ENCODE data around the gene NWD2.
"Not testable (repeated sequence)": the region's sequence is repeated elsewhere in the genome, so short reads cannot be mapped to it uniquely, and the experiment has no call there.

The NWD2 gene

GRCh38 chr4:37400241-37400881 lies 155.8 kb downstream of the NWD2 start:
- no peak for DNase-seq

DNA sequence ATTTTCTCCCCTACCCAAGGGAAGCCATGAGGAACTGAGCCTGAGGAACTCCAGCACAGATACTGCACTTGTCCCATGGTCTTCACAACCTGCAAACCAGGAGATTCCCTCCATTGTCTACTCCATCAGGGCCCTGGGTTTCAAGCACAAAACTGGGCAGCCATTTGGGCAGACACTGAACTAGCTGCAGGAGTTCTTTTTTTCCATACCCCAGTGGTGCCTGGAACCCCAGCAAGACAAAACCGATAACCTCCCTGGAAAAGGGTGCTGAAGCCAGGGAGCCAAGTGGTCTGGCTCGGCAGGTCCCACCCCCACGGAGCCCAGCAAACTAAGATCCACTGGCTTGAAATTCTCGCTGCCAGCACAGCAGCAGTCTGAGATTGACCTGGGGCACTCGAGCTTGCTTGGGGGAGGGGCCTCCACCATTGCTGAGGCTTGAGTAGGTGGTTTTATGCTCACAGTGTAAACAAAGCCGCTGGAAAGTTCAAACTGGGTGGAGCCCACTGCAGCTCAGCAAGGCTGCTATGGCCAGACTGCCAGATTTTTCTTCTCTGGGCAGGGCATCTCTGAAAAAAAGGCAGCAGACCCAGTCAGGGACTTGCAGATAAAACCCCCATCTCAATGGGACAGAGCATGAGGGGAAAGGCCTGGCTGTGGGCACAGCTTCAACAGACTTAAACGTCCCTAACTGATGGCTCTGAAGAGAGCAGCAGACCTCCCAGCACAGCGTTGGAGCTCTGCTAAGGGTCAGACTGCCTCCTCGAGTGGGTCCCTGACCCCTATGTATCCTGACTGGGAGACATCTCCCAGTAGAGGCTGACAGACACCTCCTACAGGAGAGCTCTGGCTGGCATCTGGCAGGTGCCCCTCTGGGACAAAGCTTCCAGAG lies 163.6 kb downstream of the NWD2 start:
- DNase-seq = not testable (repeated sequence)

GRCh38 chr4:37413612-37414011 lies 169.1 kb downstream of the NWD2 start:
- not testable (repeated sequence) for DNase-seq

DNA sequence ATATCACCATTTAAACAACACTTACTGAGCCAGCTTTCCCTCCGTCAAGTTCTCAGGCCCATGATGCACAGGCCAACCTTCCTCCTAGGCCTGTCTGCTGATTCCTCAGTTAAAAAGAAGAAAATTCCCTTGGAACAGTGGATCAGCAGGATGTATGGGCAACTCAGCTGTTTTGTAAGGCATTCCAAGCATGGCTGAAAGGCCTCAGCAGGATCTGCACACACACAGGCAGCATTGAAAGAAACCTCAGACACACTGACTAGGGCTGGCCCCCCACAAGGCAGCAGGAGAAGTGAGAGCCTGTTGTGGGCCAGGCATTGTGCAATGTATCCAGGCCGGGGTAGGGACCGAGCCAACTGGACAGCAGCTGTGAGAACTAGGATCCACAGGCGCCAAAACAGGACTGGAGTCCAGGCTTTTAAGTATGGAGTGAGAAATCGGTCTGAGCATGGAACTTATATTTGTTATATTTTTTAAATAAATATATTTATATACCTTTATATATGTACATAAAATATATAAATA lies 171.4 kb downstream of the NWD2 start:
- DNase-seq = no peak

DNA sequence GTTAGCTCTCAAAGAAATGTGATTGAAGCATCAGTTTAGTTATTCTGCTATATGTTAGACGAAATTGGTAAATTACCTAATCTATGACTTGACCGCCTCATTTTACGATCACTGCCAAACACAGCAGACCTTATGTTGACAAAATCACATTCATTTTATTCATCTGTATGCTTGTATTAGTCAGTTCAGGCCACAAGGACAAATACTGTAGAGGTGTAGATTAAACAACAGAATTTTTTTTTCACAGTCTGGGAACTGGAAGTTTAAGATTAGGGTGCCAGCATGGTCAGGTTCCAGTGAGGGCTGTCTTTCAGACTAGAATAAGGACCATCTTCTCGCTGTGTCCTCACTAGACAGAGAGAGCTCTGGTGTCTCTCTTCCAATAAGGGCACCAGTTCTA lies 177.1 kb downstream of the NWD2 start:
- DNase-seq = no peak

- DNase-seq = no peak
Observed at GRCh38 chr4:37422102-37422501, 177.6 kb downstream of the NWD2 start.

- DNase-seq = no peak
Observed at GRCh38 chr4:37422638-37423037, 178.1 kb downstream of the NWD2 start.

DNA sequence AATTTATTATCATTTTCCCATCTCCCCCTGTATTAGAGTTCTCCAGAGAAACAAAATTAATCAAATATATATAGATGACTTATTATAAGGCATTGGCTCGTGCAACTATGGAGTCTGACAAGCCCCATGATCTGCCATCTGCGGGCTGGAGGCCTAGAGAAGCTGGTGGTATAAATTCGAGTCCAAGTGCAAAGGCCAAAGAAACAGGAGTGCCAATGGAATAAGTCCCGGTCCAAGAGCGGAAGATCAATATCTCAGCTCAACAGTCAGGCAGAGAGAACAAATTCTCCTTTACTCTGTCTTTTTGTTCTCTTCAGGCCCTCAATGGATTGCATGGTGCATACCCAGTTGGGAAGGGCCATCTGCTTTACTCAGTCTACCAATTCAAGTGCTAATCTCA lies 178.8 kb downstream of the NWD2 start:
- DNase-seq = no peak

GRCh38 chr4:37424753-37425152 lies 180.2 kb downstream of the NWD2 start:
- no peak for DNase-seq

- no peak for DNase-seq
Observed at GRCh38 chr4:37425857-37426256, 181.3 kb downstream of the NWD2 start.

- DNase-seq = no peak
Observed at GRCh38 chr4:37427193-37427592, 182.7 kb downstream of the NWD2 start.

- no peak for DNase-seq
Observed at GRCh38 chr4:37429906-37430305, 185.4 kb downstream of the NWD2 start.

- DNase-seq = no peak
Observed at GRCh38 chr4:37430718-37431416, 186.3 kb downstream of the NWD2 start.

DNA sequence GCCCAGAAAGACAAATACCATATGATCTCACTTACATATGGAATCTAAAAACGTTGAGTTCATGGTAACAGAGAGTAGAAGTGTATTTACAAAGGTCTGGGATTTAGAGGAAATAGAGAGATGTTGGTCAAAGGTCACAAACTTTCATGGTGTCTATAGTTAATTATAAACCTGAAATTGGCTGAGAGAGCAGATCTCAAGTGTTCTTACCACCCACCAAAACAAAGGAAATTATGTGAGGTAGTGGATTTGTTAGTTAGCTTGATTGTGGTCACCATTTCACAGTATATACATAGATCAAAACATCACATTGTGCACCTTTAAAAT lies 186.8 kb downstream of the NWD2 start:
- DNase-seq = no peak

DNA sequence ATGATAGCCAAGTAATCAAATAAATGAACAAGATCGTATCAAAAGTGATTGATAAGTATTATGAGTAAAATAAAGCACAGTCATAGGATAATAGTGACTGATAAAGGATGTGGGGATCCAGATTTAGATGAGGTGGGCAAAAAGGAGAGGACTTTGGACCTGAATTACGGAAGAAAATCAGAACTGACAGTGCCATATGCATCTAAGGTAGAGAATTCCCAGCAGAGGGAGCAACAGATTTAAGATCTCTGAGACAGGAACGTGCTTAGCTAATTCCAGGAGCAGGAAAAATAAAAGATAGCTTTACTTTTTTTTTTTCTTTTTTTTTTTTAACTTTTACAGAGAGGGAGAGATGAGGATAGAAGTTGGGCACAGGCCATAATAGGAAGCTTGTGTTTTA lies 189.9 kb downstream of the NWD2 start:
- DNase-seq = no peak

GRCh38 chr4:37436546-37436945 lies 192.0 kb downstream of the NWD2 start:
- no peak for DNase-seq

- no peak for DNase-seq
Observed at GRCh38 chr4:37437163-37437562, 192.6 kb downstream of the NWD2 start.

DNA sequence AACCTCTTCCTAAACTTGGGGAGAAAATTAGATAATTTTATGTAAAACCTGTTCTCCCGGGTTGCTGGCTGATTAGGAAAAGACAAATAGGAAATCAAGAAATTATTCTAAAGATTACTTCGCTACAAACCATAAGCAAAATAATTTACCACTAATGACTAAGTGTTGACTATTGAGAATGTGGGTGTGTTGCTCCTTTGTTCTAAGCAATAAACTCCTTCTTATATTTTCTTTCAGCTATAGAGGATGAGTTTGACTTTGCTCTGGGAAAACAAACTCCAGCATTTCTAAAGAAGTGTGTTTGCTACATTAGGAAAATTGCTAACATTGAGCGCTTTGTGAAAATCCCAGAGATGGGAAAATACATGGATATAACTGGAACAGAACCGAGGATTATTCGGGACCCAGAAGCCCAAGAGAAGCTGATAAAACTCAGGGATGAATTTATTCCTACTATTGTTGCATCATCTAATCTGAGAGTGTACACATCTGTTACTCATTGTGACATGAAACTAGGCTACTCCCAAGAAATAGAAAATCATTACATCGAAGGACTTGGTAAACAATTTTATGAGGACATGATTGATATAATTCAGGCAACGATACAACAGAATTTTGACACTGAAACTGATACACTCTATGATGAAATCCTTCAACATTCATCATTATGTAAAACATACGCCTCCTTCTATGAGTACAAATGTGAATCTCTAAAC lies 194.2 kb downstream of the NWD2 start:
- no peak for DNase-seq

- DNase-seq = no peak
Observed at GRCh38 chr4:37439809-37440474, 195.4 kb downstream of the NWD2 start.

DNA sequence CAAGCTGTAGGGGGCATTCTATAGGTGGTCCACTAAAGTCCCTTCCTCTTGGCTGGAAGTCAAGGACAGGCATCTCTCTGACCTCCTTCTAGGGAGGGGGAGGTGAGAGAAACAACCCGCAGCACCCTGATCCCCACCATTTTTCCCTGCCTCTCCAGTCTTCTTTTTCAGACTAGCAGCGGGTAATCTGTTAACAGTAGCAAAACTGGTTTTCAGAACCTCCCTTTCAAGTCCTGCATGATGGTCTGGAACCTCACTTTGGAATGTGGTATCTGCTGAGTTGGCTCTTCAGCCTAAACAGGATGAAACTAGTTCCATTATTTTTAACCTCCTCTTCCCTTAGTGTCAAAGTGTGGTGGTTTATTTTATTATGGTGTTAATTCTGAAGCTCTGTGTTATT lies 196.0 kb downstream of the NWD2 start:
- no peak for DNase-seq

- no peak for DNase-seq
Observed at GRCh38 chr4:37441231-37442061, 196.9 kb downstream of the NWD2 start.

- DNase-seq = no peak
Observed at GRCh38 chr4:37442062-37442323, 197.4 kb downstream of the NWD2 start.

Measured in activated naive CD4-positive, alpha-beta T cell treated with Interleukin-2 at 50 U/mL for 16 hours (primary cell).